HK-2 (cell line): ENCODE data around the gene CAPN12.
A peak's percentile ranks its signal among the peaks of the same experiment; 100 is the strongest.

Experiments
- DNase-seq: peaks from one replicate; pipeline ENCODE4 v3.0.0-alpha.2; 2018; ENCODE audit not compliant: unreplicated experiment

The CAPN12 gene

DNA sequence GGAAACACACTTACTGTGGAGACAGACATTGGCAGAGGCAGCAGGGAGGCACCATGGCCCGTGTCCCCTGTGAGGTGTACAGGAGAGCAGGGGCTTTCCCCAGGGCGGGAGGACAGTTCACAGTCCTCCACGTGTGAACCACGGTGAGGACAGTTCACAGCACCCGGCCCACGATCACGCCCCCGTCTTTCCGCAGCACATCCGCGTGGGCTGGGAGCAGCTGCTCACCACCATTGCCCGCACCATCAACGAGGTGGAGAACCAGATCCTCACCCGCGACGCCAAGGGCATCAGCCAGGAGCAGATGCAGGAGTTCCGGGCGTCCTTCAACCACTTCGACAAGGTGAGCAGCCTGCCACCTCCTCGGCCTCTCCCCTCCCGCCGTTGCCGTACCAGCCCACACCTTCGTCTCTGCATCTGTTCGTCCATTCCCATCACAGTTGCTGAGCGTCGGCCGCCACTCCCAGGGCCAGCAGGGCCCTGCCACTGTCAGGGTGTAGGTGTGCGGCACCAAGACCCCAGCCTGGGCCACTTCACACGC lies 17.4 kb downstream of the CAPN12 start:
- no peak for DNase-seq

DNA sequence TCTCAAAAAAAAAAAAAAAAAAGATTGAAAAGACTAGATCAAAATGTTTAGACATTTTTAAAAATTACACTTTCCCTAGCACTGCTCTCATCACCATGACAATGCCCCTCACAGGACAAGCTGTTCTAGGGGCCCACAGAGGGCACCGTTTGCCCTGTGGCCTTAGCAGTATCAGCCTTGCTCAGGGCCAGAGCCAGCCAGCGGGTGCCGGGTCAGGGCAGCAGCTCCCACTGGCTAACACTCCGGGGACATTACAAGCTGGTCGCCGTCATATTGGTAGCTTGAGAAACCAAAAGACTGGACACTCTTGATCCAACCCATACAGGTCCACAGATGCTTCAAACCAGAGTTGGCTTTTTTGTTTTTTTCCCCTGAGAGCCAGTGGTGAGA lies 18.0 kb downstream of the CAPN12 start:
- DNase-seq, result no peak

DNA sequence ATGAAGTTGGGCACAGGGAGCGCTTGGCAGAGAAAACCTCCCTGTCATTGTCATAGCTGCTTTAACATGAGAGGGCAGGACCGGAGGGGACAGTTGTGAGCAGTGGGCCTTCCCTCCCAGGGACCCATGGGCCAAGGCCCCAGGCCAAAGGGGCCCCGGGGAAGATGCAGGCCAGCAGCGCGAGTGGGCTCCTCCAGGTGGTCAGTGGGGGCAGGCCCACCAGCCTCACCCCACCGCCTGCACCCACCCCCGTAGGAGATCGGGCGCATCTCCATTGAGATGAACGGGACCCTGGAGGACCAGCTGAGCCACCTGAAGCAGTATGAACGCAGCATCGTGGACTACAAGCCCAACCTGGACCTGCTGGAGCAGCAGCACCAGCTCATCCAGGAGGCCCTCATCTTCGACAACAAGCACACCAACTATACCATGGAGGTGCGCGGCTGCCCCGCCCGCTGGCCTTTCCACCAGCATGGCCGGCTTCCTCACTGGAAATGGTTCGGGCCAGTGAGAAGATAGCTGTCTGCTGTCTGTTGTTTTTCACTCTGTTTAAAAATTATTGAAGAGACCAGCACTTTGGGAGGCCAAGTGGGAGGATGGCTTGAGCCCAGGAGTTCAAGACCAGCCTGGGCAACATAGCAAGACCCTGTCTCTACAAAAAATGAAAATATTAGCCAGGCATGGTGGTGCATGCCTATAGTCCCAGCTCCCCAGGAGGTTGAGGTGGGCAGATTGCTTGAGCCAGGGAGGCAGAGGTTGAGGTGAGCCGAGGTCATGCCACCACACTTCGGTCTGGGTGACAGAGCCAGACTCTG lies 18.6 kb downstream of the CAPN12 start:
- DNase-seq, result no peak

GRCh38 chr19:38723990-38724854 lies 20.1 kb downstream of the CAPN12 start:
- no peak for DNase-seq

DNA sequence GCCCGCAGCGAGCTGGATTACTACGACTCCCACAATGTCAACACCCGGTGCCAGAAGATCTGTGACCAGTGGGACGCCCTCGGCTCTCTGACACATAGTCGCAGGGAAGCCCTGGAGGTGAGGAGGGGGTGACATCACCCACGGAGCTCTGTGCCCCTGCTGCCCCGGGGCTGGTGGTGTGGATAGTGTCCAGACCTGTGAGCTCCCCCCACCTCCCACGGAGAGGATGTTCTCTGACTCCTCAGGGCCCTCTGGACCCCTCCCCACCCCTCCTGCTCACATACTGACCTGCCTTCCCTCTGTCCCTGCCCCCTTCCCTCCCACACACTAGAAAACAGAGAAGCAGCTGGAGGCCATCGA lies 20.7 kb downstream of the CAPN12 start:
- DNase-seq, result no peak

DNA sequence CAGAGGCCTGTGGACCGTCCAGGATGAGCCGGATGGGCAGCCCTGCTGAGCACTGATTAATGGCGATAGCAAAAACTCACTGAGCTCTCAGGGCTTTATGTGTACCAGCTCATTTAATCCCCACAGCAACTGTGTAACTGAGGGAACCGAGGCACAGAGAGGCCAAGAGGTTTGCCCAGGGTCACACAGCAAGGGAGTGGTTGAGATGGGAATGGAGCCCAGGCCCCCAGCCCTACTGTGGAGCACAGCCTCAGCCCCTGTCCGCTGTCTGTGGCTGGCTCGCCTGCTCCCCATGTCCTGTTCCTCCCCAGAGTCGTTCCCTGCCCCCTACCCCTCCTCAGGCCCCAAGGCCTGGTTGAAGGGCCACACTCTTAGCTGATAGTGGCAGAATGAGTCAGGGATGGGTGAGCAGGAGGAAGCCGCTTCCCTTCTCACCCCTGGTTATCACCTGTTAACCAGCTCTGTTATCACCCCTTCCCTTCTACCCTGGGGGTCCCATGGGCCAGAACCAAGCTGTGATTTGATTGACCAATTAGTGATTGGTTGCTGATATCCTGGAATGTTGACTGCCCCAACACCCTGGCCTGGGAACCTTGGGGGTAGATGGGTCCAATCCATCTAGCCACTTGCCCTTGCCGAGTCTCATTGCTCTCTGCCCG lies 21.2 kb downstream of the CAPN12 start:
- no peak for DNase-seq

DNA sequence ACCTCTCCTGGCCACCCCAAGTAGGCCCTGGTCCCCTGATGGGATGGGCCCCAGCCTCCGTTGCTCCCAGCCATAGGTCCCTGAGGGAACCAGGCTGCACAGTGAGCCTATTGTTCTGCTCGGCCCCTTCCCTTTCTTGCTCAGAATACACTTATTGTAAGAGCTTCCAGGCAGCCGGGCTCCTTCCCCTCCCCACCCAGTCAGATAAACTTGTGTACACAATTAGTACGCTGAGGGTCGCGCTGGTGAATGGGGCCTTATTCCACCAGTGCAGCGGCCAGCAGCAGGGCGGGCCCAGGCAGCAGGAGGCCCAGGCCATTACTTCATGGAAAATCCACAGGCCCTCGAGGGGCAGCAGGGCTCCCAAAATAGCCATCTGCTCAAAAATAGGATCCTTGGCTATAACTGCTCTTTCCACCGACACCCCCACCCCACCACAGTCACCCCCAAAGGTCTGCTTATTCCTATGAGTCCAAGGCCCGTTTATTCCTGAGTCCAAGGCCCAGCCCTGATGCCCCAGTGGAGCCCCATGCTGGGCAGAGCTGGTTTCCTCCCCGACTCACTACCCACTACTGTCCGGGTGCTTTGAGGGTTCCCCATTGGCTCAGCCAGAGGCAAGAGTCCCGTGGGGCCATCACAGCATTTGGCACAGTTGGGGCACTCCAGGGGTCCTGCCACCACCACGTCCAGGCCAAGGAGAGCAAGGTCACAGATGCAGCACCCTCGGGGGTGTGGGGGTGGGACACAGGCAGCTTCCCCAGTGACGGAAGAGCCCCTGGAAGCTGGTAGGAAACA lies 22.1 kb downstream of the CAPN12 start:
- no peak for DNase-seq

DNA sequence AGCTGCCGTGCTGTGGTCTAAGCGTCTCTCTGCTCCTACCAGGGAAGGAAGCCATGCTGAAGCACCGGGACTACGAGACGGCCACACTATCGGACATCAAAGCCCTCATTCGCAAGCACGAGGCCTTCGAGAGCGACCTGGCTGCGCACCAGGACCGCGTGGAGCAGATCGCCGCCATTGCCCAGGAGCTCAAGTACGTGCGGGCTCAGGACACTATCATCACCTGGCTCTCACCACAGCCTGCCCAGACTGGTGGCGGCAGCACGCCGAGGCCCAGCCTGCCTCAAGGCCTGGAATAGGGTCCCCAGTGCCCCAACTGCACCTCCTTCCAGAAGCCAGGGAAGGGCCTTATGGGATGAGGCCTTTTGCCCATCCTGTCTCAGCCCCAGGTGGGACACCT lies 22.8 kb downstream of the CAPN12 start:
- no peak for DNase-seq

GRCh38 chr19:38720559-38721236 lies 23.6 kb downstream of the CAPN12 start:
- no peak for DNase-seq

DNA sequence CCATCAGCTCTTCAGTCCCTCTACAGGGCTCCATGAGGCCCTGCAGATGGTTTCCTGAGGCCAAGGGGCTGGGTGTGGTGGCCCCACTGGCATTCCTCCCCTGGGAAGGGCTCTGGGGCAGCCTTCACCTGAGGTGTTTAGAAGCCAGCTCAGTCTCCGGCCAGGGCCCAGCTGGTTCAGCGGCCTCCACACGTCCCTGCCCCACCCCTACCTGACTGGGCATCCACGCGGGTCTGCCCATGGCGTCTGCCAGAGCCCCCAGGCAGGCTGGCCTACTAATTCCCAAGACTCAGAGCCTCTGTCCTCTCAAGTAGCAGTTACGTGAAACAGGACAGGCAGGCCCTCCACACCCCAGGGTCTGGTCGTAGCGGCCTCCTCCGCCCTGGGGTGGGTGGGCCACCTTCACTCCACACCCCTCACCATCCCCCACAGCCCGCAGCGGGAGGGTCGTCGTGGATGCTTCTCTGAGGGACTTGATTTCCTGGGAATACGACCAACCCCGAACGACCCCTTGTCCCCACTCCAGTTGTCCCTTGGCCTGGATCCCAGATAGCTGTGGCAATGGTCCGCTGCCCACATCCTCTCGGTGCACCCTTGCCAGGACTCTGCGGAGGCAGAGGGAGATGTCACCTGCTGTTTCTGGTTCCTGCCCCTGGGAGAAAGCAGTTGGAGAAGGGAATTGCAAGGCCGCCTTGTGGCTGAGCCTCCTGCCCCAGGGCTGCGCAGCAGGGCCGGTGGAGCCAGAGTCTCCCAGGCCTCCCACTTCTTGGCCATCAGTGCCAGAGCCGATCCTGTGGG lies 24.3 kb downstream of the CAPN12 start:
- DNase-seq, result no peak

- peak; percentile 42 for DNase-seq
Observed at GRCh38 chr19:38718747-38719543, 25.3 kb downstream of the CAPN12 start.

- no peak for DNase-seq
Observed at GRCh38 chr19:38717855-38718254, 26.4 kb downstream of the CAPN12 start.

DNA sequence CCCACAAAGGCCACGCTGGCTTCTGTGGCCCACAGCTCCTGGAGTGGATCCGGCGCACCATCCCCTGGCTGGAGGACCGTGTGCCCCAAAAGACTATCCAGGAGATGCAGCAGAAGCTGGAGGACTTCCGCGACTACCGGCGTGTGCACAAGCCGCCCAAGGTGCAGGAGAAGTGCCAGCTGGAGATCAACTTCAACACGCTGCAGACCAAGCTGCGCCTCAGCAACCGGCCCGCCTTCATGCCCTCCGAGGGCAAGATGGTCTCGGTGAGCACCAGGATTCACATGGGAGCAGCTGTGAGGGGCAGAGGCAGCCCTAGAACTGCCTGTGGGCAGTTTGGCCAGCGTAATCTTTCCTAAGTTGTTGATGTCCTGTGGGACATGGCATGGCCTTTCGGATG lies 27.2 kb downstream of the CAPN12 start:
- DNase-seq, result no peak

DNA sequence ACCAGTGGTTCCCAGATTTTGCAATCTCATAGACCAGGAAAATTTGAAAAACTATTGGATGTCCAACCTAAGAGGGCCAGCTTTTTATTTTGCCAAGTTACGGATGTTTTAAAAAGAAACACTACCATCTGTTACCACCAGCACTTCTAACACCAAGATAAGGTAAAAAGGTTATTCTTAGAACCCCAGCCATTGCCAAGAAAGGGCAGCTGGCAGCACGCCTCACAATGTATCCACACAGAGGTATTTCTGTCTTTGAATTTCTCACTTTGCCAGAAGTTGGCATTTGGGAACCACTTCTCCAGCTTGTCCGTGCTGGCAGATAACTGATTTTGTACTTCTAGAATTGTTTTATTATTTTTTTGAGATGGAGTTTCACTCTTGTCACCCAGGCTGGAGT lies 28.7 kb downstream of the CAPN12 start:
- no peak for DNase-seq

DNA sequence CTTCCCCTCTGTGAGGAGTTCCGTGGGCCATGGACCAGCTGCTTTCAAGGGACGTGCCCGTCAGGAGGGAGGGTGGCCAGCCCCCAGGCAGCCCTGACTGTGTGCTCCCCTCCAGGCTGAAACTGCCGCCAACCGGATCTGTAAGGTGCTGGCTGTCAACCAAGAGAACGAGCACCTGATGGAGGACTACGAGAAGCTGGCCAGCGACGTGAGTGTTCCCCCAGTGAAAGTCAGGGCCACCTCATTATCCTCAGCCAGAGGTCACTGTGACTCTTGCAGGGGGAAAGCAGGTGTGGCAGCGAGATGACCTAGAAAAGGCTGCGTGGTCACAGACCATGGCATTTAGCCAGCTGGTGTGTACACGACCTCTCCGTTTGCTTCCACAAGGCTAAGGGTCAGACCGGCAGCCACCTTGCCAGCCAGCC lies 29.9 kb downstream of the CAPN12 start:
- no peak for DNase-seq

DNA sequence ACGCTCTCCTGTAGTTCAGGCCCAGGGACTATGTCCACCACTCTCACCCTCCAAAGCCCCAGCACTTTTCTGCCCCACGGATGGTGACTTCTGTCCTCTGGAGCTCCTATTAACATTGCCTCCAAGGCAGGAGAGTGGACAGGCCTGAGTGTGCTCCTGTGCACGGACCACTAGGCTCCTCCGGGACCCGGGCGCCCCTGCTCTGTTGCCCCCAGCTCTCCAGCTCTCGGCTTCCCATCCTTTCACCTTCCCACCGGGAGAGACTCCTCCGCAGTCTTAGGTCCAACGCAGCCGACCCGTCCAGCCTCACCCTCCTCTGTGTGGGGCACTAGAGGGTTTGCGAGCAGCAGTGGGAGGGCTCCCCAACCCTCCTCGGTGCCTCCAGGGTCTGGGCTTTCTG lies 30.4 kb downstream of the CAPN12 start:
- no peak for DNase-seq

DNA sequence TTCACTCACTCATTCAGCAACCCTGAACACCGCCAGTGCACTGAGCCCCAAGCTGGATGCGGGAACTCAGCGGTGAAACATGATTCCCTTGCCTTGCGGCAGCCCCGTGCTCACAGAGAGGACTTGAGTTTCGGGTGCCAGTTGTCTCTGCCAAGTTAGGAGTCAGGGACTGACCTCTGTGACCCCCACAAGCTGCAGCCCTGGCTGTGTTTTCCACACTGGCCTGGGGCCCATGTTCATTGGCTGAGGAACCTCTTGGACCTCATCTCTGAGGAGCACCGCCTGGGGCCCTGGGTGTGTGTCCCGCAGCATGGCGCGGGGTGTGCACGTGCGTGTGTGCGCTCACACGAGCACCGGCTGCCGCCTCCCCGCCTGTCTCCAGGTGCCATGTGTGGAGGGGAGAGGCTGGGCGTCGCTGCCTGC lies 31.0 kb downstream of the CAPN12 start:
- DNase-seq, result no peak

GRCh38 chr19:38712161-38712748 lies 32.0 kb downstream of the CAPN12 start:
- no peak for DNase-seq

- DNase-seq, result peak; percentile 95
Observed at GRCh38 chr19:38711726-38712153, 32.5 kb downstream of the CAPN12 start.
